Amygdala (tissue), 56 donors: Measurements from ENCODE around the gene KAZN.
A peak's percentile ranks its signal among the peaks of the same experiment; 100 is the strongest.
"Not testable (repeated sequence)": the region's sequence is repeated elsewhere in the genome, so short reads cannot be mapped to it uniquely, and the experiment has no call there.

Experiments used
- DNase-seq, 56 donors: peaks; one replicate each; lab custom pipeline; 2025; lab: John Stamatoyannopoulos, UW

Gene KAZN

DNA sequence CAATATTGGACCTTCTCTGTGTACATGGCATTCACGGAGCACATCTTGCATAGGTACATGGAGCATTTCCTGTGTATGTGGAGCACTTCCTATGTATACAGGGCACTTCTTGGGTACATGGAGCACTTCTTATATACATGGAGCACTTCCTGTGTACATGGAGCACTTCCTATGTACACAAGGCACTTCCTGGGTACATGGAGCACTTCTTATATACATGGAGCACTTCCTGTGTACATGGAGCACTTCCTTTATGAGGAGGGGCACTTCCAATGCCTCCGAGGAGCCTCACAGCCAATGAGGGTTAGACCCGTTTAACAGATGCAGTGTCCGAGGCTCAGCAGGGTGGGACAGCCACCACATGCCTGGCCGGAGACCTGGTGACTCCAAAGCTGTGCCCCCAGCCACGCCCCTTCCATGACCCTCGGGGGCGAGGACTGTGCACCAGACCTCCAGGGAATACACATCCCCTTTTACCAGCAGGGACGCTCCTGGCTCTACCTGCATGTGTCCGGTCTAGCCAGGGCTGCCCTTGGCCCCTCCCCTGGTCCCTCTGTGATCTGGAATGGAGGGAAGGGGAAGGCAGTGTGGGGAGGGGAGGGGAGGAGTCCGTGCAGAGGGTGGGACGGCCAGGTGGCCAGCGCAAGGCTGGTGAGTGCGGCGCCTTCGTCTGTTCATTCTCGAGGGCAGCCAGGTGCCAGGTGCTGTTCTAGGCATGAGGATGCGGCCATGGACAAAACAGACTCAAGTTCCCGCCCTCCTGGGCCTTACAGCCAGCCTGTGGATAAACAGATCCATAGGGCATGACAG, 360.0 kb downstream of the KAZN start:
- no peak for DNase-seq

DNA sequence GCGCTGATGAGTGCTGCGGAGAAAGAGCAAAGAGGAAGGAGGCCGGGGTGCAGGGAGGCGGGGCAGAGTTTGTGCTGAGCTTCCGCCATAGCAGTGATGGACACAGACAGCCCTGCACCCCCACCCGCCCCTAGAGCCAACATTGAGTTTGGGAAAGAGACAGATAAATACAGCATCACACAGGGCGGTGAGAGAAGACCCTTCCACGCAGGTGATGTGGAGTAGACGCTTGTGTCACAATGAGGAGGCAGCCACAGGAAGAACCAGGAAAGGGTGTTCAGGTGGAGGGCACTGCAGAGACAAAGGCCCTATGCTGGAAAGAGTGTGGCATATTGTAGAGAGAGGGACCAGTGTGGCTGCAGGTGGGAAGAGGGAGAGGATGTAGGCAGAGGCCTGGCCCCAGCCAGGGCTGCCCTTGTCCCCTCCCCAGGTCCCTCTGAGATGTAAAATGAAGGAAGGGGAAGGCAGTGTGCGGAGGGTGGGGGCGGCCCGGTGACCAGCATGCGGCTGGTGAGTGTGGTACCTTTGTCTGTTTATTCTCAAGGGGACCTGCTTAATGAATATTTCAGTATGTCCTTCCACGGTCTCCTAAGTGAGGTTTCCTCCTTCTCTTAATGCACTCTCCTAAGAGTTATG, 360.7 kb downstream of the KAZN start:
- DNase-seq, result no peak

DNA sequence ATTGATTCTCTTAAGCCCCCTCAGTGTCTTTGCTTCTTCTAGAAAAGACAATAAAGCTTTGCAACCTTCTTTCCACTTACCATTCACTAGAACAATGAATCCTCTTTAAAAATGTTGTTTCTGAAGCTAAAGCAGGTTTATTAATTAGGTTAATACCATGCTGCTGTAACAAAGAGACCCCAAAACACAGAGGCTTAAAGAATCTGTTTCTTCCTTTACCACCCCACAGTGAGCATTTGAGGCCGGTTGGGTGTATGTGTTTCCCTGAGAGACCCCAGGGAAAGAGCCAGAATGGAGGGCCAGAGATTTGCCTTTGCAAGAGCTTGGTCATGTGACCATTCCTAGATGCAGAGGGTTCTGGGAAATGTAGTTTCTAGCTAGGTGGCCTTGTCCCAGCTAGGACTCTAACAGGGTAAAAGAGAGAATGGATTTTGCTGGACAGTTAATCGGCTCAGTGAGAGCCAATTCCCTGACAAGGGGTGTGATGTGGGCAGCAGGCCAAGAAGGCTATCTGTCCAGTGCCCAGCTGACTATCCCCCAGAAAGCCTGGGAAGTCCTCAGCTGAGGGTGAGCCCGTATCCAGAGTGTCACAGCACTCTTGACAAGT, 363.3 kb downstream of the KAZN start:
- no peak for DNase-seq

DNA sequence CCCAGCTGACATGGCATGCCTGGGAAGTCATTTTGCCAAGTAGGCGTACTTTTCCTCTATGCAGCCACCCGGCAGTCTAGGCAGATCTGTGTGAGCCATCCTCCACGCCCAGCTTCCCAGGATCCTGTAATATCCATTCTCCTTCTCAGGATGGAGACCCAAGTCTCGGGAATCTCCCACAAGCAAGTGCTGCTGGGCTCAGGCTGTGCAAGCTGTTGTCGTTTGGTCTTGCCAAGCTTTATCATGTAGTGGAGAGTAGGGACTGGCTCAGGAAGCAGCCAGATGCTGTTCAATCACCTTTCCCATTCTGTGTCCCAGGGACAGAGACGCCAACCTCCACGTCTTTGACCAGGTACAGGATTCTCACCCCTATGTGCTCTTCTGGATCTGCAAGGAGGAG, 363.9 kb downstream of the KAZN start:
- DNase-seq, result no peak

DNA sequence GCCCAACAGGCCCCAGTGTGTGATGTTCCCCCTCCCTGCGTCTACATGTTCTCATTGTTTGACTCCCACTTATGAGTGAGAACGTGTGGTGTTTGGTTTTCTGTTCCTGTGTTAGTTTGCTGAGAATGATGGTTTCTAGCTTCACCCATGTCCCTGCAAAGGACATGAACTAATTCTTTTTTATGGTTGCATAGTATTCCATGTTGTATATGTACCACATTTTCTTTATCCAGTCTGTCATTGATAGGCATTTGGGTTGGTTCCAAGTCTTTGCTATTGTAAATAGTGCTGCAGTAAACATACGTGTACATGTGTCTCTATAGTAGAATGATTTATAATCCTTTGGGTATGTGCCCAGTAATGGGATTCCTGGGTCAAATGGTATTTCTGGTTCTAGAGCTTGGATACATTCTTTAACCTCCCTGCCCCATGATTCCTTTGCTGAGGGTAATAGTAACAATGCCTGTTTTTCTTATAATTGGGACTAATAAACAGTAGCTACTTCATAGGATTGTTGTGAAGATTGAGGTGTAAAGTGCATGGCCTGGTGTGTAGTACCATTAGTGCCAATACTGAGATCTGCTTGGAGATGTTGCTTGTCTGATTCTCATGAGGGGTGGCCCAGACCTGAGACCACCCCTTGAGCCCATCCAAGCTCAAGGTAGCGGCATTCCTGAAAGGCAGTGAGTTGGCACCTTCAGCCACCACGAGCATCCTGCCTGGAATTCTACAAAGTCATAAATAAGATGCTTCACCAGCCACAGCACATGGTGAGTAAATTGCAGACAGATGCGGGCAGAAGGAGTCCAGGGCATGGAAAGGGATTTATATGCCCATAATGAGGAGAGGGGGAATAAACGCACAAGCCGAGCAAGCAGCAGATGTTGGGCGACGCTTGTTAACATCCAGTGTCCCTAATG, 365.6 kb downstream of the KAZN start:
- not testable (repeated sequence) for DNase-seq

DNA sequence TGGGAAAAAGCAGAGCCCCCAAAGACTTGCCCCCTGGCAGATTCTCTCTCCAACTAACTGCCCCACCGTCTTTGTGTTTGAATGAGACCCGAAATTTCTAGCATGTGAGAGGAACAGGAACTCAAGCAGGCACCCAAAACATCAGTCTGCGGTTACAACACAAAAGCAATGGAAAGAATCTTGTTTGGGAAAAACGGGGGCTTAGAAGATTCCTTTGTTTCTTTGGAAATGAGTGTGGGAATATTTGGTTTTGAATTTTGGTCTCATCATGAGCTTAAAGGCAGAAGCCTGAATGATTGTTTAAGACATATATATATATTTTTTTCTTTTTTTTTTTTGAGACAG, 366.2 kb downstream of the KAZN start:
- DNase-seq, result no peak

DNA sequence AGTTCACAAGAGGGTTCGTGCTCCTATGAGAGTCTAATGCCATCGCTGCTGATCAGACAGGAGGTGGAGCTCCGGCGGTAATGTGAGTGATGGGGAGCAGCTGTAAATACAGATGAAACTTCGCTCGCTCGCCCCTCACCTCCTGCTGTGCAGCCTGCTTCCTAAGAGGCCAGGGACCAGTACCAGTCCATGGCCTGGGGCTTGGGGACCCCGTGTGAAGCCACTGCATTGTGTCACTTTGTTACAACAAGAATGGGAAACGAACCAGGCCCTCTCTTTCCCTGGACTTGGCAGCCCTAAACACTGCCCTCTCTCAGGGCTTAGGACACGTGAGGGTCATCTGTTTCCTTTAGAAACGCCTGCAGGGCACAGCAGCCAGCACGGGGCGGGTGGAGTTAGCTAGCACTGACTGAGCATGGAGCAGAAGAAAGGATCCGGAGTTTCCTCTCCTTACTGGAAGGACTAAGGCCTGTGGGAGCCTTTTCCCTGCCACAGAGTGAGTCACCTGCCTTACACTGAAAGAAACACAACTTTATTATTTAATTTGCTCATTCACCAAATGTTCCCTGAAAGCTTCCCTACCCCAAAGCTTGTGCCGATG, 369.9 kb downstream of the KAZN start:
- peak in 42 of 56 donors; percentile 13 to 76 (median 50) for DNase-seq

DNA sequence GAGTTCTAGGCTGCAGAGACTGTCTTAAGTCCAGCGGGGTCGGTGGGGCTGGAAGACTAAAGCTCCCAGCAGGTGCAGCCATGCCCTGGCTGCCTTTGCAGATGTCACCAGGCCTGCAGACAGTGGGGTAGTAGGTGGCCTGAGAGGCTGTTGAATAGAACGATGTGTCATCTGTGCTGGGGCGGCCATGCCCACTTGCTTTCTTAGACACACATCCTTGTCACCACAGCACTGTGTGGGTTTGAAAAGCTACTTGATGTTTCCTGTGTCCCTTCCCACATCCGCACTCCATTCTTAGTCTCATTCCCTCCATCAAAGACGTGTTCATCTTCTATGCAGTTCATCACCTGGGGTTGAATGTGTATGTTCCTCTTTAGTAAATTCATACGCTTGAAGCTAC, 370.5 kb downstream of the KAZN start:
- DNase-seq, result peak in 9 of 56 donors; percentile 13 to 44 (median 19)

DNA sequence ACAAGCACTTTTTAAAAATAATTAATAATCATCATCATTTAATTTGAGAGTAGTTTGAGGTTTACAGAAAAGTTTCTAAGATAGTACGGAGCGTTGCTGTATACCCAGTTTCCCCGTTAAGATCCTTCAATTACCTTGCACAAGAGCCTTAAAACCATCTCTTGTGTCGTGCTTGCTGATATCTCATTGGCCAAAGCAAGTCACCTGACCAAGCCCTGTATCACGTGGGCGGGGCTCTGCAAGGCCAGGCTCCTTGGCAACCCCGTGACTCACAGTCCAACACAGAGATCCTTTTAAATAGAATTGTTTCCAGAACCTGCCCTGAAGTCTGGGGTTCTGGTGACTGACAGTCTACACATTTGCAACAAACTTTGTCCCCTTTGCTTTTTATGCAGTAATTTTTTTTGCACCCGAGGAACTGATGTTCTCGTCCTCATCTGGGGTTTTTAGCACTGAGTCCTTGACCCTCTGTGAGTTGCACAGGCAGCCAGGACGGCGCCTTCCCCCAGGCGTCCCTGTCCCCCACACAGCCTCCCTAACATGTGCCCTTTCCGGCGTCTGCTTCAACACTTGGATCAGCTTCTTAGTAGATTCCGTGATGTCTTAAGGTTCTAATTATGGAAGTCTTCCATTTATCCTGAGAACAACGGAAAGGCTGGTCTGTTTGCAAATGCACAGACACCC, 371.8 kb downstream of the KAZN start:
- peak in 18 of 56 donors; percentile 7 to 78 (median 25) for DNase-seq

DNA sequence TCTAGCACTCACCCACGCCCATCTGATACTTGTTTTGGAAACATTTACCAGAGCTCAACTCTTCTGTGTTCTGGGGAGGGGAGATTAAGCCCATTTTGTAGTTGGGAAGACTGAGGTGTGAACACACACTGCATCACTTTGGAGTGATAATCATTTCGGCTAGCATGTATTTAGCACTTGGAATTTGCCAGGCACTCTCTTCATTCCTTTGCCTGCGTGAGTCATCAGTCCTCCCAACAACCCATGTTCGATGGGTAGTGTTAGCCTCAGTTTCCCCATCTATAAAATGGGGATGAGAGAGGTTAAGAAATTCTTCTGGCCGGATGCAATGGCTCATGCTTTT, 372.3 kb downstream of the KAZN start:
- no peak for DNase-seq

DNA sequence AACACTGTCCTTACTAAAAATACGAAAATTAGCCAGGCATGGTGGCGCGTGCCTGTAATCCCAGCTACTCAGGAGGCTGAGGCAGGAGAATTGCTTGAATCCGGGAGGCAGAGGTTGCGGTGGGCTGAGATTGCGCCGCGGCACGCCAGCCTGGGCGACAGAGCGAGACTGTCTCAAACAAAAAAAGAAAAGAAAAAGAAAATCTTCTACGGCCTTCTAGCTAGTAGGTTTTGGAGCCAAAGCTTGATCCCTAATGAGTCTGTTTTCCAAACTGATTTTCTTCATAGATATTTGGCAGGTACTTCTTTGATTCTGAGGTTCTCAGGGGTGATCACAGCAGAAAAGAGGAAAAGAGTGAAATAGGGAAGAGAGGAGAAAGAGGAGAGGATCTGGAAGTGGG, 372.7 kb downstream of the KAZN start:
- no peak for DNase-seq

DNA sequence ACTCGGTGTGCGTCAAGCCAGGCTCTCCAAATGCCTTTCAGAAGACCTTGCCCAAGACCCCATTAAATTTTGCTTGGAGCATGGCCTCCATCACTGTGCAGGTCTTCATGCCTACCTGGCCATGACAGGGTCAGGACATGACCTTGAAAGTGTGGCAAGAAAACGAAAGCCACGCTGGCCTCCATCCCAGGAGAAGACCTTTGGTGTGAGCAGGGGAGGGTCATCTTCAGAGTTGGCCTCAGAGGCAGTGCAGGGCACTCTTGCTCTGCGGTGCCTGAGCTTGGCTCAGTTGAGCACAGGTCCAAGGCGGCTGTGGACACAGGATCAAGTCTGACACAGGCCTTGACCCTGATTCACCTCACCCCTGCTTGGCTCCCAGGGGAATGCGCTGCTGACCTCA, 373.6 kb downstream of the KAZN start:
- no peak for DNase-seq

DNA sequence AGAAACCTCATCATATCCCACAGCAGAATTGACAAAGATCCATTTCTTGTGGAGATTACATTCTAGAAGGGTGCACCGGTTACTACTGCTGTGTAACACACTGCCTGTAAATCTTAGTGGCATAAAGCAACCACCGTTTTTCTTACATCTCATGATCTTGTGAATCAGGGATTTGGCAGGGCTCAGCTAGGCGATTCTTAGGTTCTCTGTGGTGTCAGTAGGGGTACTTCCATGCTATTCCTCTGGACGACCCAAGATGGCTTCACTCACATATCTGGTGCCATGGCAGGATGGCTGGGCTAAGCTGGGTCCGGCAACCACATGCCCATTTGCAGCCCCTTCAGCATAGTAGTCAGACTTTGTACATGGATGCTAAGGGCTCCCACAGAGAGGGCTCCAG, 375.3 kb downstream of the KAZN start:
- DNase-seq, result no peak

DNA sequence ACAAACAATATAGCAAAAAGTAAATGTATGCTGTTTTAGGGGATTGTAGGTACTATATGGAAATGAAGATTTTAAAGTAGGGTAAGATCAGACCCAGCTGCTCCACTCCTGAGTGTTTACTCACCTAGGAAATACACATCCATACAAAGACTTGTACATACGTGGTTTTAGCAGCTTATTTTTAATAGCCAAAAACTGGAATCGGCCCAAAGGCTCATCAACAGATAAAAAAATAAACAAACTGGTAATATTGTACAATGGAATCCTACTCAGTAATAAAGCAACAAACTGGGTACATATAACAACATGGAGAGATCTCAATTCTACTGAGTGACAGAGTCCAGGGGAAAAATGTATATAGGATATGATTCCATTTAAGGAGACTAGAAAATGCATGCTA, 375.9 kb downstream of the KAZN start:
- no peak for DNase-seq

DNA sequence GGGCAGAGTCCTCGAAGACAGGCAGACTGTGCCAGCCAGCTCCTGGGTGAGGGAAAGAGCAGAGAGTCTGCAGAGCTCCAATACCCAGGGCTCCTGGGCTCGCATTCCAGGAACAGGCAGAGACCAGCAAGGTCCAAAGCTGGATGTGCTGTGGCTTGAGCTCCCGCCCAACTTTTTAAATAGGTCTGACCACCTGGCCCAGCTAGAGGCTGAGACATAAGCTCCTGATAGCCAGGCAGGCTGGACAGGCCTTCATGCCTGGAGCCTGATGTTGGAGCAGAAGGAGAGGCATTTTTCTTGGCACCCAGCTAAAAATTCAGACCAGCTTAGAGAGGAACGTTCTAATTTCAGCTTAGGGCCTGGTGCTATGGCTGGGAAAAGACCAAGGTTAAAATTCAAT, 376.6 kb downstream of the KAZN start:
- DNase-seq, result no peak

DNA sequence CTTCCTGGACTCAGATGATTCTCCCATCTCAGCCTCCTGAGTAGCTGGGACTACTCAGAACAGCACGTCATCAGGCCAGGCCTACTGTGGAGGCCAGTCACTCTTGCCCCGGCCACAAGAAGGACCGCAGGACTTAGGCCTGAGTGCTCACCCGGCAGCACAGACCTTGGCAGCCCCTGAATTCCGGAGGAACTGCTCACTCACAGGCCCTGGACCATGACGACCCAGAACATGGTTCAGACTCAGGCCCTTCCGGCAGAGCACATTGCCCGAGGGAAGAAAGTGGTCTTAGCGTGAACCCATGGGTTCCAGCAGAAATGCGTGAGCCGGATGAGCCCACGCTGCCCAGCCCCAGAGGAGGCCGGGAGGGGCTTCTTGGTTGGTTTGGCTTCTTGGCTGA, 377.8 kb downstream of the KAZN start:
- DNase-seq, result no peak

DNA sequence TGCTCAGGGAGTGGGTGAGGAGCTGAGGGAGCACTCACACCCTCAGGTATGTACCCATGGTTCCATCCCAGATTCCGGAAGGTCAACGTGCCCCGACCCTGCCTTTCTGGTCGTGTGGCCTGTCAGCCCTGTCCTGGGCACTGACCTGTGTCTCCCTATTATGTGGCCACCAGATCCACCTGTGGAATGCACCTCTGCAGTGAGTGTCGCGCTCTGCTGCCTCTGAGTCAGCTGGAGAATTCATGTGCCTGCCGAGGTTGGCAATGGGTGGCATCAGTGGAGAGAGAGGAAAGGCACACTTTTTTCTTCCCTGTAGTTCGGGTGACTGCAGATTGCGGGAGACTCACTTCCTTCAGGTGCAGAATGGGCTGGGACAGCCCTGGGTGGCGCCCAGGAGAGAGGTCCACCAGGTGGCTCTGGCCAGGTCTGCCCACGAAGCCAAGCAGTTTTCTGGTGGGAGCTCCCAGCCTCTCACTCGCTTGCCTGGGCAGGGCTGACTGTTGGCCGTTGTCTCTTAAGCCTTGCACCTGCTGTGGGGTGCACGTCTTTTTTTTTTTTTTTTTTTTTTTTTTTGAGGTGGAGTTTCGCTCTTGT, 378.9 kb downstream of the KAZN start:
- DNase-seq, result no peak

DNA sequence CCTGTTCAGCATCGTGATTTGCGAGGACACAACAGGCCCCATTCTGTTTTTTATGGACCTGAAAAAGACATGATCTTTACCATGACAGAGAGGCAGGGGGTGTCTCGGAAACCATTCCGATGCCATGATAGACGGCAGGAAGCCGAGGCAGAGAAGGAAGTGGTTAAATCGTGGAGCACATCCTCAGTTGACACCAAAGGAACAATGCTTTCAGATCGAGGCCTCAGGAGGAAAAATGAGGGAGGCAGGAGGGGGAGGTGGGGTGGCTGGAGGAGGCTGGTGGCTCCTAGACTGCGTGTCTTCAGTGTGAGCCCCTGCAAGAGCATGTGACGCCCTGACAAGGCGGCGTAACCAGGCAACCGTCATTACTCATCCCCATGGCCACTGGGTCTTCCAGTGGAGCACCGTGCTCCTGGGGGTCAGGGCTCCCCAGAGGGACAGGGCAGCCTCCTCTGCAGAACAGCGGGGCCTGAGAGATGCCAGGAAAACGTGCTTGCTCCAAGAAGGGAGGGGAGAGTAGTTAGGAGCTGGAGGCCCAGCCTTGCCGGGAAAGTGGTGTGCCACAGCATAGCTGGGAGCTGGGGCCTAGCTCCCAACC, 382.2 kb downstream of the KAZN start:
- DNase-seq, result peak in 3 of 56 donors; percentile 11 to 47 (median 15)

DNA sequence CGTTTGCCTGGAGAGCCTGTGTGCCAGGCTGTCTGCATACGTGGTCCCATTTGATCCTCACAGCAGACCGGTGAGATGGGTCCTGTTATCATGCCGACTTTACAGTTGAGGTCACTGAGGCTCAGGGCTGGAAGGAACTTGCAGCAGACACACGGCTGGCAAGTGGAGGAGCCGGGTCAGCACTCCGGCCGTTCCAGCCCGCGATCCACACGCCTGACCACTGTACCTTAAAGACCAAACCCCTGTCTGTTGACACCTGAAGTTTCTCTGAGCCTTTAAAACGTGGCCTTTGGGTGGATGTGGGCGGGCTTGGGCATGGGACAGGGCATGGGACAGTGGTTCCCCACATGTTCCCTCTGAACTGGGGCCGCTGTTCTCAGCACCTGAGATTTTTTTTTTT, 383.5 kb downstream of the KAZN start:
- no peak for DNase-seq
